OCI-LY3 (cell line): ENCODE measurements around the gene SREK1.

Source experiments
- H2AFZ ChIP-seq: fragments of 200-600, 300-600 bp; shearing (Covaris generic); 2 replicates; pipeline ENCODE4 v1.6.0; 2014; ENCODE audit warnings: antibody characterized with exemption, low read depth, low read length
- H3K27ac ChIP-seq: fragments of 200-600, 300-600 bp; sonication (generic); 2 replicates; pipeline ENCODE4 v1.5.1; 2014; ENCODE audit warnings: mild to moderate bottlenecking, low read length, moderate library complexity, mixed read lengths
- H3K27me3 ChIP-seq: fragments of 200-600, 300-600 bp; sonication (generic); 2 replicates; pipeline ENCODE4 v1.6.1; 2014; ENCODE audit warnings: low read depth, low read length, mixed read lengths
- H3K36me3 ChIP-seq: fragments of 200-600, 300-600 bp; sonication (generic); replicated peaks from 2 replicates; pipeline ENCODE3; 2014; ENCODE audit warnings: low read depth, low read length, mixed read lengths
- H3K4me1 ChIP-seq: fragments of 300-600, 200-600 bp; sonication (generic); 2 replicates; pipeline ENCODE4 v1.6.1; 2014; ENCODE audit warnings: low read length, mixed read lengths
- H3K4me2 ChIP-seq: fragments of 200-600, 300-600 bp; sonication (generic); 2 replicates; pipeline ENCODE4 v1.6.1; 2014; ENCODE audit warnings: low read length, mixed read lengths
- H3K4me3 ChIP-seq: fragments of 300-600, 200-600 bp; sonication (generic); 2 replicates; pipeline ENCODE4 v1.5.1; 2014; ENCODE audit warnings: antibody characterized with exemption, mild to moderate bottlenecking, low read length, moderate library complexity
- H3K79me2 ChIP-seq: fragments of 300-600, 200-600 bp; shearing (Covaris generic); 2 replicates; pipeline ENCODE4 v1.6.1; 2014; ENCODE audit warnings: mild to moderate bottlenecking, low read length, mixed read lengths
- H3K9ac ChIP-seq: fragments of 300-600, 200-600 bp; shearing (Covaris generic); 2 replicates; pipeline ENCODE4 v1.6.0; 2014; ENCODE audit warnings: mild to moderate bottlenecking, low read length, moderate library complexity
- H3K9me3 ChIP-seq: fragments of 200-600, 300-600 bp; shearing (Covaris generic); 2 replicates; pipeline ENCODE4 v1.6.1; 2014; ENCODE audit warnings: low read length, mixed read lengths; ENCODE audit not compliant: insufficient read depth
- H4K20me1 ChIP-seq: fragments of 200-600, 300-600 bp; sonication (generic); 2 replicates; pipeline ENCODE4 v1.6.1; 2016; ENCODE audit warnings: low read length, mixed read lengths; ENCODE audit not compliant: insufficient read depth
- CTCF ChIP-seq: fragments of 200-600, 300-600 bp; sonication (generic); IDR thresholded peaks from 2 replicates; pipeline ENCODE4 v1.5.1; 2014; ENCODE audit warnings: antibody characterized with exemption, low read length, low read depth
- EZH2phosphoT487 ChIP-seq: fragments of 200-600 bp; shearing (Covaris generic); IDR thresholded peaks from 2 replicates; pipeline ENCODE4 v1.6.1; 2018; ENCODE audit warnings: antibody characterized with exemption, mixed run types, low read depth

The SREK1 gene

GRCh38 chr5:66149950-66150349 is 5.8 kb downstream of the SREK1 start:
- Histone ChIP-seq H3K9me3 (no peaks in the 10 kb centered on the region), H3K4me2 (no peak overlapping the region), H3K36me3 (peaks cover 19% of the 10 kb centered on the region), H3K4me3 (no peak overlapping the region), H3K4me1 (peaks cover 10% of the 10 kb centered on the region), H3K79me2 (peaks cover 97% of the 10 kb centered on the region), H3K27me3 (no peaks in the 10 kb centered on the region), H3K9ac (no peak overlapping the region), H2AFZ (no peak overlapping the region), H3K27ac (no peak overlapping the region), H4K20me1 (peaks cover 6% of the 10 kb centered on the region; the same call in 1 of the 2 replicates)
- TF ChIP-seq EZH2phosphoT487 (no peak), CTCF (no peak)

- Histone ChIP-seq H3K9ac (no peak overlapping the region), H3K27ac (no peak overlapping the region), H2AFZ (no peak overlapping the region), H3K36me3 (peaks cover 25% of the 10 kb centered on the region), H3K27me3 (no peaks in the 10 kb centered on the region), H4K20me1 (peaks cover 6% of the 10 kb centered on the region; the same call in 1 of the 2 replicates), H3K4me2 (no peak overlapping the region), H3K4me3 (no peak overlapping the region), H3K79me2 (peaks cover 95% of the 10 kb centered on the region), H3K9me3 (no peaks in the 10 kb centered on the region), H3K4me1 (peaks cover 10% of the 10 kb centered on the region)
- TF ChIP-seq CTCF (no peak), EZH2phosphoT487 (no peak)
Measured at GRCh38 chr5:66151030-66151429, 6.9 kb downstream of the SREK1 start.

- peaks cover 6% of the 10 kb centered on the region; the same call in 1 of the 2 replicates for H4K20me1 ChIP-seq
Measured at GRCh38 chr5:66151491-66151890, 7.4 kb downstream of the SREK1 start.

GRCh38 chr5:66157046-66157445 is 12.9 kb downstream of the SREK1 start:
- no peak overlapping the region for H3K4me3 ChIP-seq
- no peak overlapping the region for H3K4me2 ChIP-seq
- peaks cover 37% of the 10 kb centered on the region for H3K79me2 ChIP-seq
- H3K9ac ChIP-seq: no peak overlapping the region
- peaks cover 6% of the 10 kb centered on the region; the same call in 1 of the 2 replicates for H4K20me1 ChIP-seq
- H3K27ac ChIP-seq: no peak overlapping the region
- TF ChIP-seq CTCF (no peak), EZH2phosphoT487 (no peak)
- H3K27me3 ChIP-seq: no peaks in the 10 kb centered on the region
- peaks cover 16% of the 10 kb centered on the region for H3K36me3 ChIP-seq
- H2AFZ ChIP-seq: no peak overlapping the region
- H3K4me1 ChIP-seq: peaks cover 7% of the 10 kb centered on the region; the same call in 1 of the 2 replicates
- H3K9me3 ChIP-seq: no peaks in the 10 kb centered on the region

More at GRCh38 chr5:66151491-66151890, 7.4 kb downstream of the SREK1 start:
- Histone ChIP-seq H3K9me3 (no peaks in the 10 kb centered on the region), H3K4me2 (no peak overlapping the region), H3K27me3 (no peaks in the 10 kb centered on the region), H3K4me3 (no peak overlapping the region), H3K4me1 (peaks cover 8% of the 10 kb centered on the region; the same call in 1 of the 2 replicates), H3K36me3 (peaks cover 22% of the 10 kb centered on the region), H3K9ac (no peak overlapping the region), H3K79me2 (peaks cover 92% of the 10 kb centered on the region), H3K27ac (no peak overlapping the region), H2AFZ (no peak overlapping the region)
- TF ChIP-seq CTCF (no peak), EZH2phosphoT487 (no peak)
